Loucy (cell line): ENCODE measurements around the gene SRSF3.

Experiments used
- EZH2phosphoT487 ChIP-seq: fragments of 200-600 bp; IDR thresholded peaks from 2 replicates; pipeline ENCODE4 v1.6.1; 2018; ENCODE audit warnings: antibody characterized with exemption, mild to moderate bottlenecking, moderate library complexity, borderline replicate concordance
- TF ChIP-seq, protein P1 (sequence below): fragments of 200-600 bp; sonication (generic); conservative IDR thresholded peaks from 2 replicates; pipeline ENCODE4 v1.5.1; 2014; ENCODE audit warnings: mild to moderate bottlenecking, antibody characterized with exemption, low read length

DNA sequence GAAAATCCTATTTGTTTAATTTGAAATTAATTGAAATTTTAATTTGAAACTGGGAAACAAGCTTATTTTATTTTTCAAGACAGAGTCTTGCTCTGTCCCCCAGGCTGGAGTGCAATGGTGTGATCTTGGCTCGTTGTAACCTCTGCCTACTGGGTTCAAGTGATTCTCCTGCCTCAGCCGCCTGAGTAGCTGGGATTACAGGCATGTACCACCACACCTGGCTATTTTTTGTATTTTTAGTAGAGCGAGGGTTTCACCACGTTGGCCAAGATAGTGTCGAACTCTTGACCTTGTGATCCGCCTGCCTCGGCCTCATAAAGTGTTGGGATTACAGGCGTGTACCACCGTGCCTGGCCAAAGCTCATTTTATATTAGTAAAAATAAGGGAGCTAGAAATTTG lies 4.2 kb downstream of the SRSF3 start:
- TF ChIP-seq, protein P1, sequence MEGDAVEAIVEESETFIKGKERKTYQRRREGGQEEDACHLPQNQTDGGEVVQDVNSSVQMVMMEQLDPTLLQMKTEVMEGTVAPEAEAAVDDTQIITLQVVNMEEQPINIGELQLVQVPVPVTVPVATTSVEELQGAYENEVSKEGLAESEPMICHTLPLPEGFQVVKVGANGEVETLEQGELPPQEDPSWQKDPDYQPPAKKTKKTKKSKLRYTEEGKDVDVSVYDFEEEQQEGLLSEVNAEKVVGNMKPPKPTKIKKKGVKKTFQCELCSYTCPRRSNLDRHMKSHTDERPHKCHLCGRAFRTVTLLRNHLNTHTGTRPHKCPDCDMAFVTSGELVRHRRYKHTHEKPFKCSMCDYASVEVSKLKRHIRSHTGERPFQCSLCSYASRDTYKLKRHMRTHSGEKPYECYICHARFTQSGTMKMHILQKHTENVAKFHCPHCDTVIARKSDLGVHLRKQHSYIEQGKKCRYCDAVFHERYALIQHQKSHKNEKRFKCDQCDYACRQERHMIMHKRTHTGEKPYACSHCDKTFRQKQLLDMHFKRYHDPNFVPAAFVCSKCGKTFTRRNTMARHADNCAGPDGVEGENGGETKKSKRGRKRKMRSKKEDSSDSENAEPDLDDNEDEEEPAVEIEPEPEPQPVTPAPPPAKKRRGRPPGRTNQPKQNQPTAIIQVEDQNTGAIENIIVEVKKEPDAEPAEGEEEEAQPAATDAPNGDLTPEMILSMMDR = no peak
- no peak for TF ChIP-seq EZH2phosphoT487
